Stimulated activated CD4-positive, alpha-beta T cell treated with anti-CD3 and anti-CD28 coated beads, Interleukin-4, amount 100 ng/mL, for 24 hours (primary cell): ENCODE data around the gene ZNF223.
A peak's percentile ranks its signal among the peaks of the same experiment; 100 is the strongest.

ENCODE experiments used
- DNase-seq: peaks from one replicate; pipeline ENCODE4 v3.0.0-alpha.2; 2020

The ZNF223 gene

DNA sequence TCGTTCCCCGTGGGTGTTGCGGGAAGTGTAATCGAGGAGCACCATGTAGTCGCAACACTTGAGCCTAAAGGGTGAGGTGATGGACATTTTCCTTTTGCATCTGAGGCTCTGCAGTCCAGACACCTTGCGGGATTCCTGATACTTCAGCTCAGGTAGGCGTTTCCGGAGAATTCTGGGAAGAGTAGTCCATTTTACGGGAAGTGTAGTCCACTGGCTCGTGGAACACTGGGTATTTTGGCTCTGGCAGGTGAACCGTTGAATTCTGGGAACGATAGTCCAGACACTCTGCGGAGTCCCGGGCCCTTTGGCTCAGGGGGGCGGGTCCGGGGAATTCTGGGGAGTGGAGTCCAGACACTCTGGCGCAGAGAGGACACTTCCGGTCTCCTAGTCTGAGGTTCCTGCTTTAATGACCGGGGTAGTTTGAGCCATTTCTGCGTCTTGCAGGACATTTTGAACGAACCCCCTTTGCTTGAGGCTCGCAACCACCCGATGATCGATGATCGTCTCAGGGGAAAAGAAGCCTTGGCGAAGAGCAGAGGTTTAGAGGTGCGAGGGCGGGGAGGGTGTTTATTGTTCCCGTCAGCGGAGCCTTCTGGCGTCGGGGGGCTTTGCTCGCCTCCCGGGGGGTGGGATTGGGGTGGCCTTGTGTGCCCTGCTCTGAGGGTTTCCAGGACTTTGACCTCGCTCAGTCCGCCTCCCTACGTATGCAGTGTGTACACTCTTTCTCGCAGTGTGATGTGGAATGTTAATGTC lies at the start of gene ZNF223:
TSS of gene ZNF223 (plus strand) at position 387 of the 753 bp plus-strand sequence. CDS start 3,141 bp downstream, outside the sequence.
- DNase-seq: peak; percentile 81

- no peak for DNase-seq
These were observed 49.6 kb upstream of the ZNF223 start for GRCh38 chr19:44002212-44002565.

DNA sequence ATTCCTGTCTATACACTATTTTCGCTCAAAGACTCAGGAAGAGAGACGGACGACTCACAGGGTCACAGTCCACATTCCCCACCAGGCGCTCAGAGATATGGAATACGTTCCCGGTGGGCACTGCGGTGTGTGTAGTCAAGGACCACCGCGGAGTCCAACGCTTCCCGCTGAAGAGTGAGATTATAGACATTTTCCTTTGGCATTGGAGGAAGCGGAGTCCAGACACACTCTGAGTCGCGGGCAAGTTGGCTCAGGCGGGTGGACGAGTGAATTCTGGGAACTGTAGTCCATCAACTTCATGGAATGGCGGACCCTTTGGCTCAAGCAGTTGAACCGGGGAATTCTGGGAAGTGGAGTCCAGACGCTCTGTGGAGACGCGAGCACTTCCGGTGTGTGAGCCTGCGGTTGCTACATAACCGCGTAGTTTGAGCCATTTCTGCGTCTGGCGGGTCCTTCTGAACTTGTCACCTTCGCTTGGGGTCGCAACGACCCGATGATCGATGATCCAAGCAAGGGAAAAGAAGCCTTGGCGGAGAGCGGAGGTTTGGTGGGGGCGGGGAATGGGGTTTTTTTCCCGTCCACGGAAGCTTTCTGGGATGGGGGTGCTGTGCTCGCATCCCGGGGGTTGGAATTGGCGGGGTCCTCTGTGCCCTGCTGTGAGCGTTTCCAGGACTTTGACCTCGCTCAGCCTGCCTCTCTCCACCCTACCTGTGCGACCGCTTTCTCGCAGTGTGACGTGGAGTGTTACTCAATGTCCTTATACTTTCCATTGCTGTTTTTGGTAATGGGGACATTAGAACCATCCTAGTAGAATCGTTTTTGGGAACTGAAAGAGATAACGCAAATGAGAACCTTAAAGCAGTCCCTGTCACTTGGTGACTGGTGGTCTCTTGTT lies 49.0 kb upstream of the ZNF223 start, which contains the start of gene ZNF230:
TSS of gene ZNF230 (plus strand) at position 392 of the 895 bp plus-strand sequence. CDS start 4,122 bp downstream, outside the sequence.
- peak; percentile 87 for DNase-seq

DNA sequence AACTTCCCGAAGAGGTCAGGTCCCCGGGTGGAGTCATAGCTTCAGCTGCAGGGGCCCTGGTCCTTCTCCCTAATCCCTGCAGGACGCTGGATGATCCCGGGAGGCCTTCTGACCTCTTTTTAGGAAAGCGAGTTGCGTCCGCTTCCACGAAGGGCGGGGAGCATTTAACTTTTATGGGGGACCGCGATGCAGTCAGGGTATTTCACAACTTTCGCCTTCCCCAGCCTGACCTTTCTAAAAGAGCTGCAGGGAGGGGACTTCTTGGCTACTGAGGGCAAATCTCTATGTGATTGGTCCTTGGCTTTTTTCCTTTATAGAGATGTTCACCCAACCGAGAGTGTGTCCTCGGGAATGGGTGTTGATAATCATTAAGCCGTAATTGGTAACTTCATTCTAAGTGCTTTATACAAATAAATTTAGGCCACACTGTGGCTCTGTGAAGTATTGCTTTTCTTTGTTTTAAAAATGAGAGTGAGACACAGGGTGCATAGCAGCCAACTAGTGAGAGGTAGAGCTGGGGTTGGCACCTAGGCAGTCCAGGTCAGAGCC lies 48.3 kb upstream of the ZNF223 start:
- DNase-seq: no peak

GRCh38 chr19:44005973-44006372 lies 45.9 kb upstream of the ZNF223 start:
- DNase-seq: no peak

DNA sequence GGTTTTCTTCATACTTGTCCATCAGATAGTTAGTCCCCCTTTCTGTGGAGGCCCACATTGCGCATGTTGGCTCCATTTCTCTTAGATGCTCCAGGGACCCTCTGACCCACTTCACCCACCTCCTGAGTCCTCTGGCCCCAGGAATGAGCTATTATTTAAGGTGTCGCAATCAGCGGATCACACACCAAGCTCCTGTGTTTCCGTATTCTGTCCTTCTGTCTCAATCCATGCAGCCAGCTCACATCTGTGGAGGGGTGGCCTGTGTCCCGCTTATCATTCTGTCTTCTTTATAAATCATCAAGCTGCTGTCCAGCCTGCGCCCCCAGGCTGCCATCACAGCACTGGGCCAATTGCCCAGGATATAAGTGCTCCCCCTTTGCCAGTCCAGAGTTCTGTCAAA lies 44.4 kb upstream of the ZNF223 start:
- DNase-seq: no peak

- DNase-seq: no peak
These were observed 41.4 kb upstream of the ZNF223 start for GRCh38 chr19:44010468-44010867.

DNA sequence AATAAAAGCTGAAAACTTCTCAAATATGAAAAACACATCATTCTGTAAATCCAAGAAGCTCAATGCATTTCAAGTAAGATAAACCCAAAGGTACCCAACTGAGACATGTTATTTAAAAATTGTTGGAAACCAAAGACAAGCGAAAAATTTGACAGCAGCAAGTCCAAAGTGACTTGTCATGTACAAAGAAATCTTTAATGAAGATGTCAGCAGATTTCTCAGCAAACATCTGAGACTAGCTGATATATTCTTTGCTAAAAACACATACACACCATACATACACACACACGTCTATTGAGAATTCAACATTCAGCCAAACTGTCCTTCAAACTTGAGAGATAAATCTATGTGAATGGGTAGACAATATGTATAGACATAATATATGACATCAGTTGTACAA lies 32.3 kb upstream of the ZNF223 start:
- no peak for DNase-seq

DNA sequence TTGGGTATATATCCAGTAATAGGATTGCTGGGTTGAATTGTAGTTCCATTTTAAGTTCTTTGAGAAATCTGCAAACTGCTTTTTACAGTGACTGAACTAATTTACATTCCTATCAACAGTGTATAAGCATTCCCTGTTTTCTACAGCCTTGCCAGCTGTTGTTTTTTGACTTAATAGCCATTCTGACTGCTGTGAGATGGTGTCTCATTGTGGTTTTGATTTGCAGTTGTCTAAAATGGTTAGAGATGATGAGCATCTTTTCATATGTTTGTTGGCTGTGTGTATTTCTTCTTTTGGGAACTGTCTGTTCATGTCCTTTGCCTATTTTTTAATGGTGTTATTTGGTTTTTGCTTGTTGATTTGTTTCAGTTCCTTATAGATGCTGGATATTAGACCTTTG lies 30.6 kb upstream of the ZNF223 start:
- DNase-seq: no peak

GRCh38 chr19:44024900-44025216 lies 27.0 kb upstream of the ZNF223 start:
- no peak for DNase-seq

DNA sequence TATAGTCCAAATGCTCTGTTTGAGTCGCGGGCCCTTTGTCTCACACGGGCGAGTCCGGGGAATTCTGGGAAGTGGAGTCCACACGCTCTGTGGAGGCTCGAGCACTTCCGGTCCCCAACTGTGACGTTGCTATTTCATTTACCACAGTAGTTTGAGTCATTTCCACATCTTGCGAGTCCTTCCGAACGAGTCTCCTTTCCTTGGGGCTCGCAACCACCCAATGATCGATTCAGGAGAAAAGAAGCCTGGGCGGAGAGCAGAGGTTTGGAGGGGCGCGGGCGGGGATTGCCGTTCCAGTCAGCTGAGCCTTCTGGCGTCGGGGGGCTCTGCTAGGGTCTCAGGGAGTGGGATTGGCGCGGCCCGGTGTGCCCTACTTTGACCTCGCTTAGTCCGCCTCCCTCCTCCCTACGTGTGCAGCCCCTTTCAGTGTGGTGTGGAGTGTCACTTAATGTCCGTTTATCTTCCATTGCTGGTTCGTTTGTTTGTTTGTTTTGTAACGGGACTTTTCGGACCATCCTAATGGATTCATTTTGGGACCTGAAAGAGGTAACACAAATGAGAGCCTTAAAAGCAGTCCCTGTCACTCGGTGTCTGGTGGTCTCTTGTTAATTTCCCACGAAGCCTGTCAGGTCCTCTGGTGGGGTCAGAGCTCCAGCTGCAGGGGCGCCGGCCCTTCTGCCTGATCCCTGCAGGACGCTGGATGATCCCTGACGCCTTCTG lies 26.5 kb upstream of the ZNF223 start, which contains the start of gene ZNF222:
TSS of gene ZNF222 (plus strand) at position 163 of the 720 bp plus-strand sequence. CDS start at position 221, 58 bp downstream.
- peak; percentile 85 for DNase-seq

- no peak for DNase-seq
These were observed 25.2 kb upstream of the ZNF223 start for GRCh38 chr19:44026622-44027021.

- DNase-seq: no peak
These were observed 19.7 kb upstream of the ZNF223 start for GRCh38 chr19:44032001-44032610.

DNA sequence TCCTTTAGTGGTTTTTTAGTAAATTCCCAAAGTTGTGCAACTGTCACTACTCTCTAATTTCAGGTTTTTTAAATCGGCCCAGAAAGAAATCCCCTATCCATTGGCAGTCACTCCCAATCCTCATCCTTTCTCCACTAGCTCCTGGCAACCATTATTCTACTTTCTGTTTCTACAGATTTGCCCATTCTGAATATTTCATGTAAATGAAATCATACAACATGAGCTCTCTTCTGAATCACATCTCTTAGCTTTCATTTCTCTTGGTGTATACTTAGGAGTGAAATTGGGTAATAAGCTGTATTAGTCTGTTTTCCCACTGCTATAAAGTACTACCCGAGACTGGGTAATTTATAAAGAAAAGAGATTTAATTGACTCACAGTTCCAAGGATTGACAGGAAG lies 9.7 kb upstream of the ZNF223 start:
- DNase-seq: no peak

DNA sequence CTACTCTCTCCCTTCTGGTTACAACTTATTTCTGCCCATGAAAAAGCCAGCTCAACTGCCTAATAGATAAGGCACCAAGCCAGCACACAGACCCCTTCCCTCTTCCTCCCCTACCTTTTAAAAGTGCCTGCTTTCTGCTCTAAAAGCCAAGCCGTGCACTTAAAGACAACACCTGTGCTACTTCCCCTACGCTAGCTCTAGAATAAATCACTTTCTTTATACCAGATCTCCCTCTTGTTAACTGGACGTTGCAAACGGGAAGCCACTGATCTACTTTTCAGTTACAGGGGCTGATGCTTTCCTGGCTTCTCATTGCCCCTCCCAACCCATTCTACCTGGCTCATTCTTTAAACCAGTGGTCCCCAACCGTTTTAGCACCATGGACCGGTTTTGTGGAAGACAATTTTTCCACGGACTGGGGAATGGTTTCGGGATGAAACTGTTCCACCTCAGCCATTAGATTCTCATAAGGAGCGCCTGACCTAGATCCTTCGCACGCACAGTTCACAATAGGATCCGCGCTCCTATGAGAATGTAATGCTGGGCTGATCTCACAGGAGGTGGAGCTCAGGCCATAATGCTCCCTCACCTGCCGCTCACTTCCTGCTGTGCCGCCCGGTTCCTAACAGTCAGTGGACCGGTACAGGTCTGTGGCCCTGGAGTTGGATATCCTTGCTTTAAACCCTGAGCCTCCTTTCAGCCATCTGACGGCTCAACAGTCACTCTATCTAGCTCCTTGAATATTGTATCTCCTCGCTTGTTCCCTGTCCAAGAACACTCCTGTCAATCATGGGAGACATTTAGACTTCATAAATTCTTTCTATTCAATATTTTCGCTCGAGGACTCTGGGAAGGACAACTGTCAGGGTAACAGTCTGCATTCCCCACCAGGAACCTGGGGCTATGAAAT lies 841 bp upstream of the ZNF223 start:
- peak; percentile 13 for DNase-seq

GRCh38 chr19:44055870-44056269 lies 4.0 kb downstream of the ZNF223 start:
- DNase-seq: no peak

GRCh38 chr19:44059229-44059628 lies 7.4 kb downstream of the ZNF223 start:
- no peak for DNase-seq

DNA sequence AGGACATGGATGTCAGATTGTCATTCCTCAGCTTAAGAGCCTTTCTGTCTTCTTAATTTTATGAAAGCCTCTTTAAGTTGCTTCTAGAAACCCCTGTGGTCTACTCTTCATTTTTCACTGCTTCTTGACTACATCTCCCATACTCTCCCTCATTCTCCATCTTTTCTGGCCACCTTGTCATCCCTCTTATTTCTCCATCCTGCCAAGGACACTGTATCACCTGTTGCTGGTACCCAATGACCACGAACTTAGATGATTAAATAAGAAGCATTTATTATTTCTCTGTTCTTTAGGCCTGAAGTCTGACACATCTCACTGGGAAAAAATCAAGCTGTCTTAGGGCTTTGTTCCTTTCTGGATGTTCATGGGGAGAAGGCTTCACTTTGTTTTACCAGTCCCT lies 9.2 kb downstream of the ZNF223 start:
- DNase-seq: no peak

- DNase-seq: no peak
These were observed 14.5 kb downstream of the ZNF223 start for GRCh38 chr19:44066305-44066704.

- no peak for DNase-seq
These were observed 17.6 kb downstream of the ZNF223 start for GRCh38 chr19:44069415-44069814.

GRCh38 chr19:44071824-44072542 lies 20.1 kb downstream of the ZNF223 start, which contains the start of gene ZNF284:
TSS of gene ZNF284 (plus strand) at chr19:44072159. CDS start at chr19:44076390, 4,231 bp downstream.
- peak; percentile 85 for DNase-seq
